Neural cell (in vitro differentiated cells): ENCODE measurements around the gene PHIP.

Experiments
- CTCF ChIP-seq: fragments of 450-650 bp; IDR thresholded peaks from 2 replicates; pipeline ENCODE4 v1.5.1; 2014; ENCODE audit warnings: antibody characterized with exemption, mild to moderate bottlenecking, moderate library complexity; ENCODE audit not compliant: poor library complexity, severe bottlenecking
- TAF1 ChIP-seq: IDR thresholded peaks from 2 replicates; pipeline ENCODE4 v1.6.1; 2012; ENCODE audit warnings: low read depth

GRCh38 chr6:79119217-79119616 lies 41.2 kb upstream of the PHIP start:
- no peak for TF ChIP-seq TAF1
- TF ChIP-seq CTCF, result no peak
